Mesodermal cell (in vitro differentiated cells): ENCODE data around the gene ZWILCH.
A peak's percentile ranks its signal among the peaks of the same experiment; 100 is the strongest.

ENCODE experiments used
- H3K27ac ChIP-seq: 2 replicates; pipeline ENCODE4 v1.7.0; 2013; ENCODE audit warnings: mild to moderate bottlenecking, low read depth, low read length, moderate library complexity; ENCODE audit not compliant: severe bottlenecking
- H3K36me3 ChIP-seq: 2 replicates; pipeline ENCODE4 v1.7.1; 2013; ENCODE audit warnings: mild to moderate bottlenecking, low read length, moderate library complexity; ENCODE audit not compliant: control insufficient read depth, insufficient read depth
- H3K4me1 ChIP-seq: one replicate; pipeline ENCODE4 v1.7.1; 2013; ENCODE audit warnings: mild to moderate bottlenecking, low read length; ENCODE audit not compliant: insufficient read depth, control insufficient read depth, poor library complexity, severe bottlenecking
- H3K4me3 ChIP-seq: 2 replicates; pipeline ENCODE4 v1.7.0; 2013; ENCODE audit warnings: low read length, control low read depth, mild to moderate bottlenecking; ENCODE audit not compliant: insufficient read depth, poor library complexity, severe bottlenecking; ENCODE audit errors: extremely low read depth
- H3K9me3 ChIP-seq: 2 replicates; pipeline ENCODE4 v1.7.1; 2013; ENCODE audit warnings: mild to moderate bottlenecking, low read length, moderate library complexity; ENCODE audit not compliant: control insufficient read depth
- WGBS, 2 experiments: methylation state at CpG; one replicate each; pipeline ENCODE4 v1.1.5; 2013; ENCODE audit warnings: missing lambda C conversion rate in 2 of 2; ENCODE audit not compliant: insufficient coverage in 2 of 2; 5-methylcytosine and 5-hydroxymethylcytosine counted together

The ZWILCH gene

GRCh38 chr15:66542896-66543295 is 37.8 kb downstream of the ZWILCH start:
- H3K4me3 ChIP-seq = no peak overlapping the region
- H3K4me1 ChIP-seq = no peaks in the 10 kb centered on the region
- no peak overlapping the region for H3K27ac ChIP-seq
- WGBS, 2 experiments = 100% methylated on average over 1 of the region's 4 CpGs; no CpG with 5 or more reads in 1 of the 2 experiments
- no peaks in the 10 kb centered on the region for H3K9me3 ChIP-seq
- peaks cover 63% of the 10 kb centered on the region for H3K36me3 ChIP-seq

DNA sequence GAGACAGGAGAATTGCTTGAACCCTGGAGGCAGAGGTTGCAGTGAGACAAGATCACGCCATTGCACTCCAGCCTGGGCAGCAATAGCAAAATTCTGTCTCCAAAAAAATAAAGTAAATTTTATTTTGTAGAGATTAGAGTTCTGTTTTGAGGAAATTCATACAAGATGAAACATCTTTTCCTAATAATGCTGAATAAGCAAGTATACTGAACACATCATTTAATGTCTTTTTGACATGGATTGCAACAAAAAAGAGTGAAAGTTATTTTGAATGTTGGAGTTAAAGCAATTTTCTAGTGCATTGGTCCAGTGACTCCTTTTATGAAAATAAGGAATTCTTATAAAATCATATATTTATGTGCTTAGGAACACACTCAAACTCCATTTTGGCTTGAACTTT is 40.1 kb downstream of the ZWILCH start:
- no peak overlapping the region for H3K4me3 ChIP-seq
- H3K9me3 ChIP-seq = no peaks in the 10 kb centered on the region
- no peak overlapping the region for H3K27ac ChIP-seq
- WGBS, 2 experiments = no CpG with 5 or more reads among the region's 1 CpG
- peaks cover 53% of the 10 kb centered on the region for H3K36me3 ChIP-seq
- H3K4me1 ChIP-seq = no peaks in the 10 kb centered on the region

GRCh38 chr15:66555685-66556084 is 50.6 kb downstream of the ZWILCH start:
- H3K4me3 ChIP-seq = no peak overlapping the region
- H3K4me1 ChIP-seq = no peaks in the 10 kb centered on the region
- H3K36me3 ChIP-seq = peaks cover 36% of the 10 kb centered on the region
- no peaks in the 10 kb centered on the region for H3K9me3 ChIP-seq
- no peak overlapping the region for H3K27ac ChIP-seq

- Histone ChIP-seq H3K4me1 (no peaks in the 10 kb centered on the region), H3K9me3 (no peaks in the 10 kb centered on the region), H3K27ac (no peak overlapping the region), H3K36me3 (peaks cover 18% of the 10 kb centered on the region), H3K4me3 (no peak overlapping the region)
- WGBS, 2 experiments = 96% methylated on average over 4 of the region's 6 CpGs; no CpG with 5 or more reads in 1 of the 2 experiments
Observed at GRCh38 chr15:66558271-66558670, 53.1 kb downstream of the ZWILCH start.

DNA sequence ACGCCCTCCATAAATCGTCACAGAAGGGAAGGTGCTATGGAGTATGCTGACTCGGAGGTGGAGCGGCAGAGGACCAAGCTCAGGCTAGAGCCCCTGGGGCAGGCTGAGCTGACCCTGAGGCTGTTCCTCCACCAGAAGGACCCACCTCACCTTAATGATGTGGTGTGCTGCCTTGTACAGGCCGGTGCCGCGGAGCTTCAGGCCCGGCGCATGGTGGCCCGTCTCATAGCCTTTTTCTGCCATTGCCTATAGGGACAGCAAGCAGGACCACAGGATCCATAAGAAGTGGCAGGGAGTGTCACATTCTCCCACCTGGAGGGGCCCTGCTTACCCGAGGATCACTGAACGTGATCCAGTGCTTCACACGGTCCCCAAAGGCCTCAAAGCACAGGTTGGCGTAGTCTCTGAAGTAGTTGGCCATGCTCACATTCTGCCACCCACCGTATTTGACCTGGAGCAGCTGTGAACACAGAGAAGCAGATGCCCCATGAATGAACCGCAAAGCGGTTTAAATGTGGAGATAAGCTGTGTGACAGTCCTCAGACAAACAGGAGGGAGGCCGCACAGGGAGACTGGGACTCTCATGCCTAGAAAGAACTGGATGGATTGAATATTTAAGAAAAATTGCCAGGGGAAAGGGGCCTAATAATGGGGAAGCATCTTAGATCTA is 55.9 kb downstream of the ZWILCH start:
- no peaks in the 10 kb centered on the region for H3K9me3 ChIP-seq
- 96 to 98% methylated on average over 16 to 18 of the region's 18 CpGs for WGBS, 2 experiments
- H3K27ac ChIP-seq = no peak overlapping the region
- H3K36me3 ChIP-seq = peaks cover 15% of the 10 kb centered on the region
- peaks cover 11% of the 10 kb centered on the region for H3K4me1 ChIP-seq
- no peak overlapping the region for H3K4me3 ChIP-seq

DNA sequence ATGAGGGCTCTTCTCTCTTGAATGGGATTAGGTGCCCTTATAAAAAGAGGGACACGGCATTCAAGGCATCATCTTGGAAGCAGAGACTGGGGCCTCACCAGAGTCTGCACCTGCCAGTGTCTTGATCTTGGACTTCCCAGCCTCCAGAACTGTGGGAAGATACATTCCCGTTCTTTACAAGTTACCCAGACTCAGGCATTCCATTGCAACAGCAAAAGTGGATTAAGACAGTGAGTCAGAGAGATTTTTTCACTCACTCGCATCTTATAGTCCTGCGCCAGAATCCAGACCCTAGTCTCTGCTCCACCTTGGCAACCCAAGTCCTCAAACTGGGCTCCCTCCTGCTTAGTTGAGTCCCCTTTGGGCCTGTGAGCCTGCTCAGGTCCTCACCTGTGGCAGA is 58.0 kb downstream of the ZWILCH start:
- H3K36me3 ChIP-seq = peaks cover 6% of the 10 kb centered on the region
- H3K4me3 ChIP-seq = no peak overlapping the region
- no peak overlapping the region for H3K27ac ChIP-seq
- H3K9me3 ChIP-seq = no peaks in the 10 kb centered on the region
- 87 to 94% methylated on average over 4 of the region's 4 CpGs for WGBS, 2 experiments
- peaks cover 15% of the 10 kb centered on the region for H3K4me1 ChIP-seq

DNA sequence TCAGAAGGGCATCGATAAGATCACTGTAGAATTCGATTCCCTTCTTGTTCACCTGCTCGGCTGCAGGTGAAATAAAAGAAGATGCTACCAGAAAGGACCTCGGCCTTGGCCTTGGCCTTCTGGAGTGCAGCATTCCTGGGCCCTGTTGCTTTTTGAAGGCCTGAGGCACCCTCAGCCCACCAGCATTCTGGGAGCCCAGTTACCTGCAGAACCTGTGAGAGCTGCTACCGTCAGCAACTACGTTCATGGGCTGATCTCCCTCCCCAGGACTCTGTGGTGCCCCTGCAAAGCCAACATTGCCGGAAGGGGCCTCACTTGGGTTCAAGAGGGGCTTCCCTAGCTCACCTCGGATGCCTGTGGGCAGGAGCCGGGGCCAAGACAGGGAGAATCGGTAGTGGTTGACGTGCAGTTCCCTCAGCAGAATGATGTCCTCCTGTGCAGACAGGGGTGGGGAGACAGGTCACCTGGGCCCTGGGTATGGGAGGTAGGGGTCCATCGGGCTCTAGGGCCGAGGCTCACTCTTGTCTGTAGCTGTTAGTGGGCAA is 58.5 kb downstream of the ZWILCH start:
- Histone ChIP-seq H3K4me3 (no peak overlapping the region), H3K36me3 (peaks cover 6% of the 10 kb centered on the region), H3K9me3 (no peaks in the 10 kb centered on the region), H3K4me1 (peaks cover 15% of the 10 kb centered on the region), H3K27ac (no peak overlapping the region)
- WGBS, 2 experiments = 93 to 95% methylated on average over 9 to 13 of the region's 13 CpGs

- 88 to 97% methylated on average over 12 to 14 of the region's 18 CpGs for WGBS, 2 experiments
Observed at GRCh38 chr15:66564136-66565041, 59.3 kb downstream of the ZWILCH start.

GRCh38 chr15:66565141-66565641 is 60.1 kb downstream of the ZWILCH start:
- peaks cover 4% of the 10 kb centered on the region for H3K36me3 ChIP-seq
- 80 to 93% methylated on average over 6 to 7 of the region's 9 CpGs for WGBS, 2 experiments
- H3K4me3 ChIP-seq = peak overlapping the region; percentile 22
- no peaks in the 10 kb centered on the region for H3K9me3 ChIP-seq
- peak overlapping the region; percentile 36 for H3K27ac ChIP-seq
- H3K4me1 ChIP-seq = peaks cover 15% of the 10 kb centered on the region

More at GRCh38 chr15:66564136-66565041, 59.3 kb downstream of the ZWILCH start:
- Histone ChIP-seq H3K27ac (no peak overlapping the region), H3K36me3 (peaks cover 6% of the 10 kb centered on the region), H3K4me1 (peaks cover 15% of the 10 kb centered on the region), H3K9me3 (no peaks in the 10 kb centered on the region), H3K4me3 (no peak overlapping the region)

- H3K27ac ChIP-seq = peak within 1 kb of the TSS; percentile 36
- H3K4me1 ChIP-seq = peaks cover 15% of the 10 kb centered on the region
- peaks cover 4% of the 10 kb centered on the region for H3K36me3 ChIP-seq
- peak within 1 kb of the TSS; percentile 22 for H3K4me3 ChIP-seq
- no peaks in the 10 kb centered on the region for H3K9me3 ChIP-seq
- WGBS, 2 experiments = 20 to 21% methylated on average over 5 to 6 of the region's 14 CpGs
Observed at GRCh38 chr15:66565741-66566144, 60.6 kb downstream of the ZWILCH start, which contains the start of gene LCTL. LCTL (minus strand) TSS chr15:66565998; CDS start chr15:66565365, 633 bp downstream.
